NCI-H82 (cell line): ENCODE measurements around the gene TNFSF13.

Experiments used
- DNase-seq: peaks from one replicate; lab custom pipeline; 2025; lab: John Stamatoyannopoulos, UW

Gene TNFSF13

DNA sequence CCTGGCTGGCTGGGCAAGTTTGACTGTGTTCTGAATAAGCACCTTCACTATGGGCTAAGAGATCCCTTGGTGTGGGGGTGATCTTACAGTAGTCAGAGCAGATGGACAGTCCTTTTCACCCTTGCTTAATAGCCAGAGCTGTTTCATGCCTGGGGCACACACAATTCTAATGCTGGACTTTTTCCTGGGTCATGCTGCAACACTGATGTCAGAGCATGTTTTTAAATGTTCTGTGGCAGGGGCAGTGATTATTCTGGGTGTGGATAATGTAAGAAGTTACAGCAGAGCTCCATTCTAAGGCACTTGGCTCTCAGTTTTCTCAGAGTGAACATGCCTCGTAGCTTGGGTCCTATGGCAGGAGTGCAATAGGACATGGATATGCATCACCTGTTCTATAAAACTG, 16.9 kb downstream of the TNFSF13 start:
- no peak for DNase-seq

DNA sequence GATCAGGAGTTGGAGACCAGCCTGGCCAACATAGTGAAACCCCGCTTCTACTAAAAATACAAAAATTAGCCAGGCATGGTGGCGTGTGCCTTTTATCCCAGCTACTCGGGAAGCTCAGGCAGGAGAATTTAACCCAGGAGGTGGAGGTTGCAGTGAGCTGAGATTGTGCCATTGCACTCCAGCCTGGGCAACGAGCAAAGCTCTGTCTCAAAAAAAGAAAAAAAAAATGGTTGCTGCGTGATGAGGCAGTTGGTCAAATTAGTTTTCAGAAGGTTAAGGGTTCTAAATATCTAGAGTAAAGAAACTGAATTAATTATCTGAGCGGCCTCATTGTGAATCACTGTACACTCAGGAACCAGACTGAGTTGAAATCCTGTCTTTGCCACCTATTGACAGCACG, 17.4 kb downstream of the TNFSF13 start:
- no peak for DNase-seq

- no peak for DNase-seq
Observed at GRCh38 chr17:7576432-7576937, 17.9 kb downstream of the TNFSF13 start.

GRCh38 chr17:7577327-7578199, 19.0 kb downstream of the TNFSF13 start:
- DNase-seq, result peak; percentile 43

DNA sequence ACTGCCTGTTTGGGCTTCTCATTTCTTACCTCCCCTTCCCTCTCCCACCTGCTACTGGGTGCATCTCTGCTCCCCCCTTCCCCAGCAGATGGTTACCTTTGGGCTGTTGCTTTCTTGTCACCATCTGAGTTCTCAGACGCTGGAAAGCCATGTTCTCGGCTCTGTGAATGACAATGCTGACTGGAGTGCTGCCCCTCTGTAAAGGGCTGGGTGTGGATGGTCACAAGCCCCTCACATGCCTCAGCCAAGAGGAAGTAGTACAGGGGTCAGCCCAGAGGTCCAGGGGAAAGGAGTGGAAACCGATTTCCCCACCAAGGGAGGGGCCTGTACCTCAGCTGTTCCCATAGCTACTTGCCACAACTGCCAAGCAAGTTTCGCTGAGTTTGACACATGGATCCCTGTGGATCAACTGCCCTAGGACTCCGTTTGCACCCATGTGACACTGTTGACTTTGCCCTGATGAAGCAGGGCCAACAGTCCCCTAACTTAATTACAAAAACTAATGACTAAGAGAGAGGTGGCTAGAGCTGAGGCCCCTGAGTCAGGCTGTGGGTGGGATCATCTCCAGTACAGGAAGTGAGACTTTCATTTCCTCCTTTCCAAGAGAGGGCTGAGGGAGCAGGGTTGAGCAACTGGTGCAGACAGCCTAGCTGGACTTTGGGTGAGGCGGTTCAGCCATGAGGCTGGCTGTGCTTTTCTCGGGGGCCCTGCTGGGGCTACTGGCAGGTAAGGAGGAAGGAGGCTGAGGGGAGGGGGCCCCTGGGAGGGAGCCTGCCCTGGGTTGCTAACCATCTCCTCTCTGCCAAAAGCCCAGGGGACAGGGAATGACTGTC, 20.7 kb downstream of the TNFSF13 start, which contains the start of gene CD68:
CD68 (plus strand) TSS at position 638 of the 833 bp plus-strand sequence; CDS start at position 678, 40 bp downstream.
- DNase-seq, result peak; percentile 92

GRCh38 chr17:7579834-7580603, 21.5 kb downstream of the TNFSF13 start:
- peak; percentile 74 for DNase-seq

GRCh38 chr17:7580604-7581575, 22.3 kb downstream of the TNFSF13 start:
- peak; percentile 51 for DNase-seq

DNA sequence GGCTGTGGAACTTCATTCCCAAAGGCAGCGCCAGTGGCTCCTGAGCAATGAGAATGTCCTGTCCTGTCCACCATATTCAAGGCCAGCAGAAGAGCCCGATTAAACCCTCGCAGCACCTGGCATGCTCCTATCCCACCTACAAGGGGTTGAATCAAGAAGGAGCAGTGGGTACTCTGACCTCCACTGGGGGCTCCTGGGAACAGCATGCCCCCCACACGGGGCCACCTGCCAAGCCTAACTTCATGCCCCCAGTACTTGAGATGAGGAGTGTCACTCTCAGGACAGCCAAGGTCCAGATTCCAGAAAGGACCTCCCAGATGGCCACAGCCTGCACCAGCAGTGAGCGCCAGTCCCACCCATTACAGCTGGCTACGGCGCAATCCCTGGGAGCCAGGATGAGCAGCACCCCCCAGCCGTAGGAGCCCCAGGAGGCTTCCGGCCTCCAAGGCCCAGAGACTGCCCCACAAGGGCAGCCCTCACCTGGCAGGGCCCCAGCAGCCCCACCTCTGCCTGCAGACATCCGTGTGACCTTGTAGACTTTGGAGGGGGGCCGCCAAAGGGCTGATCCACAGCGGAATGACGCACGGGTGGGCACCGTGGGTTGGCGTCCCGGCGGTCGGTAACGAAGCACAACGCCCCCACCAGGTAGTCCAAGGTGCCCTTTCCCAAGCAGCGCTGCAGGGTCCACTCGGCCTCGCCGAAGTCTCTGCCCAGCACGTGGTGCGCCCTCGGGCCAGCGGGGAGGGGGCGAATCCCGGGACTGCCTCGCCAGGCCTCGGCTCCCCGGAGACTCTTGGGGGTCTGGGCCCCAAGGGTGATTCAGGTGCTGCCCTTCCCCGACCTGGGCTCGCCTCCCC, 24.1 kb downstream of the TNFSF13 start:
- peak; percentile 56 for DNase-seq

DNA sequence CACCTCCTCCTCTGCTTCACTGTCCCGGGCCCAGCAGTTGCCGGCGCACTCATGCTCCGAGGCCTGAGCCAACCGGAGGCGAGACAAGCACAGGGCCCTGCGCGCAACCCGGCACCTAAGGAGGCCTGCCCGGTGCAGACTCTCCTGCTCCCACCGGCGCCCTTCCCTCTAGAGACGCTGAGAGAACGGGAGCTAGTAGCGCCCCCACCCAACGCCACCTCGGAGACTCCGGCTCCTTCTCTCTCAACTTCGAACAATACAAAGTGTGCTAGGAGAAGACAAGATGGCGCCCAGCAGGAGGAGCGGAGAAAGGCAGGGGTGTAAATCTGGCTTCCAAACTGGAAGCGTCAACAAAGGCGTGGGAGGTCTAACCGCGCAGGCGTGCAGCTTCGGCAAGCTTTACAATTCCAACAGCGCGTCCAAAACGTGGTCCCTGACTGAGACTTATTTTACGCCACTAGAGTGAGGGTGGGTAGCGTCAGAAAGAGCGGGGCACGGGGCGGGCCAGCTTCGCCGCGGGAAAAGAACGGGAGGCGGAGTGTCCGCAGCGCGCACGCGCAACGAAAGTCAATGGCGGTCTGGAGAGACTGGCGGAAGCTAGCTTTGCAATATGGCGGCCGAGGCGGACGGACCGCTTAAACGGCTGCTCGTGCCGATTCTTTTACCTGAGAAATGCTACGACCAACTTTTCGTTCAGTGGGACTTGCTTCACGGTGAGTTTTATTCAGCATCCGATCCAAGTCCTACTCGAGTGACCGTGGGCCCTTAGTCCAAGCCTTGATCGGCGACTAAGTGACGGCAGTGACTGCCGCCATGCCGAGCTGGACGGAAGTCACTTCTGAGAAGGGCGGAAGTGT, 24.9 kb downstream of the TNFSF13 start, which contains the start of gene MPDU1:
MPDU1 (plus strand) TSS at position 600 of the 857 bp plus-strand sequence; CDS start at position 611, 11 bp downstream.
- peak; percentile 99 for DNase-seq

DNA sequence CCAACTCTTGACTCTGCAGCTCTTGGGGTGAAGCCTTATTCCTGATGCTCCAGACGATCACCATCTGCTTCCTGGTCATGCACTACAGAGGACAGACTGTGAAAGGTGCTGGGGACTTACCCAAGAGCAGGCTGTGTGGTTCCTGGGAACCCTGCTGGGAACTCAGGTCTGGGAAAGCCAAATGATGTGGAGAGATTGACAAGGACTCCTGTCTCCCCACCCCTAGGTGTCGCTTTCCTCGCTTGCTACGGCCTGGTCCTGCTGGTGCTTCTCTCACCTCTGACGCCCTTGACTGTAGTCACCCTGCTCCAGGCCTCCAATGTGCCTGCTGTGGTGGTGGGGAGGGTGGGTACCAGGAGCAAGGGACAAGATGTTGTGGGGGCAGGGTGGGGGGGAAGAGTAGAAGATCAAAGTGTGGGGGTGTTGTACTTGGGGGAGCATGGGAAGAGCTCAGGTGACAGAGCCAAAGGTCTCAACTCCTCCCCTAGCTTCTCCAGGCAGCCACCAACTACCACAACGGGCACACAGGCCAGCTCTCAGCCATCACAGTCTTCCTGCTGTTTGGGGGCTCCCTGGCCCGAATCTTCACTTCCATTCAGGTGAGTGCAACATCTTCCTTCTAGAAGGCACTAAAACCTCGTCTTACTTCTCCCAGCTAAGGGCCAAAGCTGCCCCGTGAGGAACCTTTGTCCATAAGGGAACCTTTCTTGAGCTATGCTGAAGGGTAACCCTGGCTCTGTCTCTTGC, 28.3 kb downstream of the TNFSF13 start:
- peak; percentile 75 for DNase-seq

GRCh38 chr17:7587420-7588151, 29.0 kb downstream of the TNFSF13 start:
- no peak for DNase-seq

GRCh38 chr17:7588553-7589203, 30.1 kb downstream of the TNFSF13 start:
- no peak for DNase-seq

- peak; percentile 93 for DNase-seq
Observed at GRCh38 chr17:7589204-7589868, 30.8 kb downstream of the TNFSF13 start.

DNA sequence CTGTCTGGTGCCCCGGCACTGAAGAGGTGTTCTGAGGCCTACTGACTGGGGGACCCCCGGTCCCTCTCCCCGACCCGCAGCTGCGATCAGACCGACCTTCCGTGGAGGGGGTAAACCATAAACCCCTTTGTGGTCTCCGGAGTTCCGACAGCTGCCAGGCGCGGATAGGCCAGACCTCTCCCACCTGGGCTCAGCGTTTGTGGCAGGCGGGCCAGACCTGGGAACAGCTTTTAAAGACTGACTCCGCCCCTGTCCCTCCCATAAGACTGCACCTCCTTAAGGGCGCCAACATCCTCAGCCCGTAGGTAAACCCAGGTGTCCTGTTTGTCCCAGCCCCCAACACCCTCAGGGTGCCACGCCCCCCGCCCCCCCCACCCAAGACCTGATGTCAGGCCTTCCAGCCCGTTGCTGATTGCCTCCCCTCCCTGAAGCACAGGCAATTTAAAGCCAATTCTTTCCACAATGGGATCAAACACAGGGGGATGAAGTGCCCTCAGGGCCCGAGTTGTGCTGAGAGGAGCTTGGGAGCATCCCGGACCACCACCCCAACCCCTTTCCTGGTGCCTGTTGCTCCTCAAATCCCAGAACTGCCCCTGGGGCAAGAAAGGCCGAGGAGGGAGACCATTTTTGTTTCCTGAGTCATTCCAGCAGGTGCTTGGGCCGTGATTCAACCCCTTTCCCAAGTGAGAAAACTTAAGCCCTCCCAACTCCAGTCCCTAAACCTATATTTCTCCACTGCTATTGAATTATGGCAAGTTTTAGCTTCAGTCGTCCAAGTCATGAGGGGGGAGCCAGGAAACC, 31.5 kb downstream of the TNFSF13 start, which contains the start of gene SOX15:
SOX15 (minus strand) TSS at position 204 of the 801 bp plus-strand sequence. CDS start 418 bp downstream, outside the sequence.
- peak; percentile 52 for DNase-seq

GRCh38 chr17:7590743-7591142, 32.2 kb downstream of the TNFSF13 start:
- DNase-seq, result peak; percentile 97
